HepG2 (cell line): ENCODE results near the gene PPP1R13L. TPM values are rescaled to one million over a fixed set of nuclear protein-coding genes. Genes with fewer than 3 reads are reported as not detected.
A peak's percentile ranks its signal among the peaks of the same experiment; 100 is the strongest.

Experiments used
- ARID2 ChIP-seq: sonication (generic); formaldehyde crosslinking; IDR thresholded peaks from 2 replicates; pipeline ENCODE4 v1.8.1; 2022; ENCODE audit warnings: mild to moderate bottlenecking, missing genetic modification reagents, borderline replicate concordance
- DPF2 ChIP-seq: sonication (generic); formaldehyde crosslinking; IDR thresholded peaks from 2 replicates; pipeline ENCODE4 v1.4.0; 2020; ENCODE audit warnings: mild to moderate bottlenecking, low read depth, missing genetic modification reagents, borderline replicate concordance
- EZH2 ChIP-seq: conservative IDR thresholded peaks from 2 replicates; pipeline ENCODE4 v1.6.1; 2012; ENCODE audit warnings: mild to moderate bottlenecking, low read depth, low read length, moderate library complexity
- FOXC1 ChIP-seq: sonication (generic); formaldehyde crosslinking; IDR thresholded peaks from 2 replicates; pipeline ENCODE4 v1.8.0; 2022; ENCODE audit warnings: mild to moderate bottlenecking, missing genetic modification reagents, borderline replicate concordance
- GATAD1 ChIP-seq: IDR thresholded peaks from 2 replicates; pipeline ENCODE4 v1.6.1; 2016; ENCODE audit warnings: missing genetic modification reagents, missing compliant biosample characterization
- IKZF4 ChIP-seq: sonication (generic); formaldehyde crosslinking; IDR thresholded peaks from 2 replicates; pipeline ENCODE4 v1.5.1; 2020; ENCODE audit warnings: borderline replicate concordance, mild to moderate bottlenecking, low read depth, missing genetic modification reagents; ENCODE audit errors: not compliant biosample characterization
- JUND ChIP-seq: sonication (generic); formaldehyde crosslinking; IDR thresholded peaks from 2 replicates; pipeline ENCODE4 v1.8.0; 2022; ENCODE audit warnings: mild to moderate bottlenecking, missing genetic modification reagents
- KDM2A ChIP-seq: sonication (generic); formaldehyde crosslinking; IDR thresholded peaks from 2 replicates; pipeline ENCODE4 v1.4.0; 2020; ENCODE audit warnings: low read depth, missing genetic modification reagents, borderline replicate concordance
- PRDM15 ChIP-seq: sonication (generic); formaldehyde crosslinking; IDR thresholded peaks from 2 replicates; pipeline ENCODE4 v1.4.0; 2020; ENCODE audit warnings: missing genetic modification reagents
- SAP130 ChIP-seq: IDR thresholded peaks from 2 replicates; pipeline ENCODE4 v1.6.1; 2016; ENCODE audit warnings: low read depth
- SETDB1 ChIP-seq: sonication (generic); formaldehyde crosslinking; IDR thresholded peaks from 2 replicates; pipeline ENCODE4 v1.5.1; 2020; ENCODE audit warnings: missing genetic modification reagents, mild to moderate bottlenecking, borderline replicate concordance
- SRSF4 ChIP-seq: fragments of 200-400 bp; formaldehyde crosslinking; IDR thresholded peaks from one replicate; pipeline ENCODE4 v1.6.1; 2018; ENCODE audit warnings: mild to moderate bottlenecking, low read depth, low read length, moderate library complexity; ENCODE audit not compliant: poor library complexity, severe bottlenecking
- U2AF2 ChIP-seq: fragments of 200-400 bp; formaldehyde crosslinking; IDR thresholded peaks from 2 replicates; pipeline ENCODE4 v1.6.1; 2017; ENCODE audit warnings: low read depth, mild to moderate bottlenecking, low read length
- YEATS4 ChIP-seq: sonication (generic); formaldehyde crosslinking; IDR thresholded peaks from 2 replicates; pipeline ENCODE4 v1.4.0; 2020; ENCODE audit warnings: missing genetic modification reagents, borderline replicate concordance
- ZBTB20 ChIP-seq: sonication (generic); formaldehyde crosslinking; IDR thresholded peaks from 2 replicates; pipeline ENCODE4 v1.8.1; 2023; ENCODE audit warnings: missing genetic modification reagents, low read depth, mild to moderate bottlenecking, borderline replicate concordance
- ZMYM3 ChIP-seq: sonication (generic); formaldehyde crosslinking; IDR thresholded peaks from 2 replicates; pipeline ENCODE4 v1.5.1; 2020; ENCODE audit warnings: mild to moderate bottlenecking, missing genetic modification reagents
- ZNF557 ChIP-seq: sonication (generic); formaldehyde crosslinking; IDR thresholded peaks from 2 replicates; pipeline ENCODE4 v1.4.0; 2020; ENCODE audit warnings: missing genetic modification reagents
- ZNF574 ChIP-seq: sonication (generic); formaldehyde crosslinking; IDR thresholded peaks from 2 replicates; pipeline ENCODE4 v1.4.0; 2020; ENCODE audit warnings: missing genetic modification reagents
- ZNF598 ChIP-seq: sonication (generic); formaldehyde crosslinking; IDR thresholded peaks from 2 replicates; pipeline ENCODE4 v1.5.1; 2020; ENCODE audit warnings: mild to moderate bottlenecking, missing genetic modification reagents, borderline replicate concordance
- ZNF605 ChIP-seq: sonication (generic); formaldehyde crosslinking; IDR thresholded peaks from 2 replicates; pipeline ENCODE4 v1.8.0; 2022; ENCODE audit warnings: mild to moderate bottlenecking, missing genetic modification reagents
- ZNF678 ChIP-seq: sonication (generic); formaldehyde crosslinking; IDR thresholded peaks from 2 replicates; pipeline ENCODE4 v1.4.0; 2020; ENCODE audit warnings: mild to moderate bottlenecking, missing genetic modification reagents
- ZNF777 ChIP-seq: sonication (generic); formaldehyde crosslinking; IDR thresholded peaks from 2 replicates; pipeline ENCODE4 v1.4.0; 2020; ENCODE audit warnings: missing genetic modification reagents
- ZNF841 ChIP-seq: sonication (generic); formaldehyde crosslinking; IDR thresholded peaks from 2 replicates; pipeline ENCODE4 v1.8.1; 2023; ENCODE audit warnings: missing genetic modification reagents, borderline replicate concordance
- ZSCAN25 ChIP-seq: sonication (generic); formaldehyde crosslinking; IDR thresholded peaks from 2 replicates; pipeline ENCODE4 v1.8.0; 2022; ENCODE audit warnings: mild to moderate bottlenecking, missing genetic modification reagents
- polyA plus RNA-seq, 8 experiments: library from polyadenylated mRNA; depleted of rRNA in 3 of 8; stranded (reverse) in 7 of 8; unstranded in 1 of 8; fragments of >200 nt; fragmentation: Illumina TruSeq in 4 of 8; extraction: Trizol in 4 of 8; gene quantifications; 2 replicates each; pipeline versions ENCODE4 v1.2.1 to v1.2.3, GENCODE V29; 2011 to 2016; ENCODE audit warnings: low read depth in 4 of 8, missing spikeins in 1 of 8, mixed read lengths in 1 of 8; ENCODE audit not compliant: insufficient read depth in 1 of 8
- total RNA-seq, 5 experiments: library from RNA; depleted of rRNA; stranded (reverse); fragments of >200 nt; fragmentation: Illumina TruSeq; extraction: Trizol; gene quantifications; 2 replicates each; pipeline ENCODE4 v1.2.3, GENCODE V29; 2016; ENCODE audit warnings: low read depth in 1 of 5

The PPP1R13L gene
- total and polyA plus RNA-seq, 2 of the 13 experiments (the other 11 are each of a cell fraction or from before 2014, with no cell fraction given), result 1.3 to 6.6 TPM

- TF ChIP-seq ZNF678, result no peak; the same call in 1 of the 2 replicates
- 0 out of 2 replicates have a peak, but pooled peaks have one; percentile 25 for TF ChIP-seq ZNF605 (CRISPR knock-in tag)
- no peak for TF ChIP-seq SETDB1 (CRISPR knock-in tag)
- TF ChIP-seq SAP130 (CRISPR knock-in tag), result peak; percentile 77
- TF ChIP-seq U2AF2, result no peak
- peak; percentile 92 for TF ChIP-seq ZMYM3 (CRISPR knock-in tag)
- TF ChIP-seq ARID2 (CRISPR knock-in tag), result 0 out of 2 replicates have a peak, but pooled peaks have one; percentile 10
- TF ChIP-seq SRSF4, result no peak
- no peak for TF ChIP-seq ZNF777 (CRISPR knock-in tag)
- no peak for TF ChIP-seq ZSCAN25
- TF ChIP-seq PRDM15 (CRISPR knock-in tag), result no peak
- TF ChIP-seq ZNF598 (CRISPR knock-in tag), result 0 out of 2 replicates have a peak, but pooled peaks have one; percentile 6
- TF ChIP-seq IKZF4 (CRISPR knock-in tag), result no peak
- TF ChIP-seq ZBTB20 (CRISPR knock-in tag), result no peak
- peak; percentile 70 for TF ChIP-seq JUND
- no peak for TF ChIP-seq EZH2
- TF ChIP-seq FOXC1, result no peak
- TF ChIP-seq ZNF841 (CRISPR knock-in tag), result no peak
- TF ChIP-seq GATAD1, result no peak
- TF ChIP-seq ZNF574 (CRISPR knock-in tag), result peak; percentile 86
- peak; percentile 75; the same call in 1 of the 2 replicates for TF ChIP-seq ZNF557 (CRISPR knock-in tag)
- TF ChIP-seq DPF2, result 0 out of 2 replicates have a peak, but pooled peaks have one; percentile 37
- no peak for TF ChIP-seq KDM2A
- peak; percentile 3; the same call in 1 of the 2 replicates for TF ChIP-seq YEATS4
Observed at GRCh38 chr19:45424191-45425058, 19.6 kb upstream of the PPP1R13L start (continued).
